ENCODE measurements around the gene RABL6.
A peak's percentile ranks its signal among the peaks of the same experiment; 100 is the strongest.
"Not testable (repeated sequence)": the region's sequence is repeated elsewhere in the genome, so short reads cannot be mapped to it uniquely, and the experiment has no call there.

The RABL6 gene

DNA sequence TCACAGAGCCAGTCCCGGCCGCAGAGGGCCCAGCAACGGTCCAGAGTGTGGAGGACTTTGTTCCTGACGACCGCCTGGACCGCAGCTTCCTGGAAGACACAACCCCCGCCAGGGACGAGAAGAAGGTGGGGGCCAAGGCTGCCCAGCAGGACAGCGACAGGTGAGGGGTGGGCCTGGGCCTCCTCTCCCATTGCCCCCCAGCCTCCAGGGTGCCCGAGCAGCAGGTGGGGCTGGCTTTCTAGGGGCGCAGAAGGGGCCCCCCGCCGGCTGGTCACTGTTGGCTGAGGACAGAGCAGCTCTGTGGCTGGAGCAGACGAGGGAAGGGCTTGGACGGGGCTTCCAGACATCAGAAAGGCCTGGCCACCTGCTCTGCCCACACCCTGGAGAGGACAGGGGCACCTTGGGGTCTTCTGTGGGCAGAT lies 30.1 kb downstream of the RABL6 start:
- not testable (repeated sequence) for DNase-seq

DNA sequence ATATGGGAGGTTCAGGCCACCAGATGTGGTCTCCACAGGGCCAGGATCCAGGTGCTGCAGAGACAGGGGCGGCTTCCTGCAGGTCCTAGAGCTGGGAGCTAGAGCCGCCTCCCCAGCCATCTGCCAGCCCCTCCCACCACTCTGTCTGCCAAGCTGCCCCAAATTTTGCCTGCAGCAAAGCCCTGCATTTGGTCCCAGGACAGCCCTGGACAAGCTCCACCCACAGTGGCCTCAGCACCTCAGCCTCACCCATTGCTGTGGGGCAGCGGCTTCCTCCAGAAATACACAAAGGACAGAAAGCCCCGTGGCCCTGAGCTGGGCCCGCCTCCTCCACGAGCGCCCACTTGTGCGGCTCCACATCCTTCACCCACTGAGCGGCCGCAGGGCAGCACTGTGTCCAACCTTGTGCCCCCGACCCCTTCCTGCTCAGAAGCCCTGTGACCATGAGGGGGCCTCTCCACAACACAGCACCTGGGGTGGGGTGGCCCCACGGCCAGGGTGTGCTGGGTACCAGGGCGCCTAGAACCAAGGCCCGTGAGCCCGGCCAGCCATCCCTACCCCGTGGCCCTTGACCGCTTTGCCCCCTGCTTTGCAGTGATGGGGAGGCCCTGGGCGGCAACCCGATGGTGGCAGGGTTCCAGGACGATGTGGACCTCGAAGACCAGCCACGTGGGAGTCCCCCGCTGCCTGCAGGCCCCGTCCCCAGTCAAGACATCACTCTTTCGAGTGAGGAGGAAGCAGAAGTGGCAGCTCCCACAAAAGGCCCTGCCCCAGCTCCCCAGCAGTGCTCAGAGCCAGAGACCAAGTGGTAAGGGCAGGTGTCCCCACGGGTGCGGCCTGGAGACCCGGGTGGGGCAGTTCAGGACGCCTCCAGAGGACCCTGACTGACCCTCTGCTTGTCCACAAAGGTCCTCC lies 30.8 kb downstream of the RABL6 start:
- no peak for DNase-seq

DNA sequence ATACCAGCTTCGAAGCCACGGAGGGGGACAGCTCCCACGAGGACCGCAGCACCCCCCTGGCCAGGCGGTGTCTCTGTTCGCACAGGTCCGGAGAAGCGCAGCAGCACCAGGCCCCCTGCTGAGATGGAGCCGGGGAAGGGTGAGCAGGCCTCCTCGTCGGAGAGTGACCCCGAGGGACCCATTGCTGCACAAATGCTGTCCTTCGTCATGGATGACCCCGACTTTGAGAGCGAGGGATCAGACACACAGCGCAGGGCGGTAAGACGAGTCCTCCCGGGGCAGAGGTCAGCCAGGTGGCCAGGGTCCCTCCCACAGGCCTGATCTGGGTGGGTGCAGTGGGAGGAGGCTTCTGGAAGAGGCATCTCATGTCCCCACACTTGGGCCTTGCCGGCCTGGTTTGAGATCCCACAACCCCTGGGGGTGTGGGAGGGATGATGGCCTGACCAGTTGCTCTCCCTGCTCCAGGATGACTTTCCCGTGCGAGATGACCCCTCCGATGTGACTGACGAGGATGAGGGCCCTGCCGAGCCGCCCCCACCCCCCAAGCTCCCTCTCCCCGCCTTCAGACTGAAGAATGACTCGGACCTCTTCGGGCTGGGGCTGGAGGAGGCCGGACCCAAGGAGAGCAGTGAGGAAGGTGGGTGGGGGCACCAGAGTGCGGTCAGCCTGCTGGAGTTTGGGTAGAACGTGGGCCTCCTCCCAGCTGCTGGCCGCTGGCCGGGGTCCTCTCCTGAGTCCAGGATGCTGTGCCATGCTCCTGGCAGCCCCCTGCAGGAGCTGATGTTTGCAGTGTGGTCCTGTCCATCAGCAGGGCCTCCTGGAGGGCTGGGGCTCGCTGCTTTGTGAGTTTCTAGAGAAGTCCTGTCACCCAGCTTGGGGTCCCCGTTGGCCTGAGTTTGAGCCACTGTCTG lies 31.7 kb downstream of the RABL6 start:
- no peak for DNase-seq

DNA sequence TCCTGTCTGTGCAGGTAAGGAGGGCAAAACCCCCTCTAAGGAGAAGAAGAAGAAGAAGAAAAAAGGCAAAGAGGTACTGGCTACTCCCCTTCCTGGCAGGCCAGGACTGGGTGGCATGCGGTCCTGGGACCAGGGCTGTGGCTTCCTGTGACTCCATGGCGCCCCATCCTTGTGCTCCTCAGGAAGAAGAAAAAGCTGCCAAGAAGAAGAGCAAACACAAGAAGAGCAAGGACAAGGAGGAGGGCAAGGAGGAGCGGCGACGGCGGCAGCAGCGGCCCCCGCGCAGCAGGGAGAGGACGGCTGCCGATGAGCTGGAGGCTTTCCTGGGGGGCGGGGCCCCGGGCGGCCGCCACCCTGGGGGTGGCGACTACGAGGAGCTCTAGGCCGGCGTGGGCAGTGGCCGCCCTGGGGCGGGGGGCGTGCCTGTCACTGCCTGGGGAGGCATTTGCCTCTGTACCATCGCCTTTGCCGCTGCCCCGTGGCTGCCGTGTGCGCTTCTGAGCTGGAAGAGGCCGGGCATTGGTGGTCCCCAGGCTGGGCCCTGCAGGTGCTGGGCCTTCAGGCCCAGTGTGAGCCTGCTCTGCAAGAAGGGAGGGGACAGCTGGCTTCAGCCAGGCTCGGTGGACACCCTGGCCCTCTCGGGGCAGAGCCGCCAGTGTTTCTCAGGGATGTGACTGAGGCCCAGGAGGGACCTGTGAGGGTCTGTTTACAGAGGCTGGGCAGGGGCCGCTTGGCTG lies 32.6 kb downstream of the RABL6 start:
- no peak for DNase-seq

DNA sequence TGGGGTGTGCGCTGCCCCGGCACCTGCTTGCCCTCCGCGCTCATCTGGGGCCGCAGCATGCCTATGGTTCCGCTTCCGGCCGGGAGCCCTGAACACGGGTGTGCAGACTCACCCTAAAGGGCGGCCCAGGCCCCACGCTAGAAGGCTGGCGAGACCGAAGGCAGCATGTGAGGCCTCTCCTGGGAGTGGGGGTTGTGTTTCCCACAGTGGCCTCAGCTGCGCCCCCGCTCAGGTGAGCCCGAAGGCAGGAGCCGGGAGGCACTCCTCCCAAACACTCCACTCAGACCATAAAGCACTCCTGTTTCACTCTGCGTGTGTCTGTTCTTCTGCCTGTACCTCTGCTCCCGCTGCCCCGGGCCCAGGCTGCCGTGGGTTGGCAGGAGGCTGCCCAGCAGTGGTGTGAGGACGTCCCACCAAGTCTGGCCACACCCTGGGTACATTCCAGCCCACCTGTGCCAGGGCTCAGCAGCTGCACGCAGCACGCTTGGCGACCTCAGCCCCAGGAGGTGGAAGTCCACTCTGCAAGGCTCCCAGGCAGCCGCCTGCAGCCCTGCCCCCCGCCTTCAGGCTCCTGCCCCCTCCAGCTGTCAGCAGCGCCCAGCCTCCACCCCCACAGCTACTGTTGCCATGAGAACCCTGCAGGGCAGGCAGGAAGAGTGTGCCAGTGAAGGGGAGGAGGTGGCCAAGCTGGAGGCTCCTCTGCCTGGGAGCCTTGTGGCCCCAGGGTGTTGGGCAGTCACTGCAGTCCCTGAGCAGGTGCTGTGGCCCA lies 33.3 kb downstream of the RABL6 start:
- DNase-seq, result peak; percentile 85

DNA sequence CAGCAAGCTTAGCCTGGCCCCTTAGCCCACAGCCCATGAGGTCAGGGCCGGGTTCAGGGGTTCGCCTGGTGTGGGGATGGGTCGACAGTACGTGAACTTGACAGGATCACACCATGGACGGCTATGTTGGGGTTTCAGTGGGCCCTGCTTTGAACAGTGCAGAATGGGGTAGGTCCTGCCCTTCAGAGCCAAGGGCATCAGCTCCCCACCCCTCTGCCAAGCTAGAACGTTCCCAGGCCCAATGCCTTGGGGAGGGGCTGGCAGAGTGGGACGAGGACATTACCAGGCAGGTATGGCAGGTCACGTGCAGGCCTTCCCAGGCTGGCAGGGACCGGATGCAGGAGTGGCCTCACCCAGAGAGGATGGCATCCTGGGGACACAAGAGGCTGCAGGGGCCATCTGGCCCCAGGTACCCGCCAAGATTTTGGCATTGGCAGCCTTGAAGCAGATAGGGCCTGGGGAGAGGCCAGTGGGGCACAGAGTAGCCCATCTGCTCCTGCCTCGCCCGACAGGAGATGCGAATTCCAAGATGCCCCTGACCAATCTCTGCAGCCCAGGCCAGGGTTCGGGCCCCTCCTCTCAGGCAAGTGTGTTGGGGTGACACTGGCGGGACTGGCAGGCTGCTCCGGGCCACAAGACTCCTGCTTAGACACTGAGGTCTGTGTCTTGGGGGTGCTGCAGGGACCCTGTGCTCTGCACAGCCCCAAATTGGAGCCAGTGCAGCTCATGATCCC lies 34.1 kb downstream of the RABL6 start:
- peak; percentile 74 for DNase-seq

DNA sequence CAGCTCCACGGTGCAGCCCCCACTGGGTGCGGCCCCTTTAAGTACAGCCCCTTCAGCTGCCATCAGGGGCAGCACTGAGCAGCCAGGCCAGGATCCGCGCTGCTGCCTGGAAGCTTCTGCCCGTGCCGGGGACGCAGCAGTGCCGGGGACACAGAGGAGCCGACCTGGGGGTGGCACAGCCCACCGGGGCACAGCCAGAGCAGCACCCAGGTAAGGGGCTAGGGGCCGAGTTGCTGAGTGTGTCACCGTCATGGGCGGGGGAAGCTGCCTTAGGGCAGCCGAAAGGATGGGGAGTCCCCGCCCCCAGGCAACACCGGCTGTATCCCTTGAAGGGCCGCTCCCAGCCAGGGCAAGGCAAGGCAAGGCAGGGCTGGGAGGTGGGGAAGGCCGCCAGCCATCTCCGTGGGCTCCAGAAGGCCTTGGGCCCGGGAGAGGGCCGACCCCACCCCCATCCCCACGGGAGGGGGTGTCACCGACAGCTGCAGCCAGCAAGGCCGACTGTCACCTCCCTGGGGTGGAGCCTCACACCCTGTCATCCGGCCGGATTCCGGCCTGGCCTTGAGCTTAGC lies 34.7 kb downstream of the RABL6 start, which contains the start of gene AJM1:
TSS of gene AJM1 (plus strand) at position 99 of the 569 bp plus-strand sequence. CDS start 1,937 bp downstream, outside the sequence.
- DNase-seq, result not testable (repeated sequence)

DNA sequence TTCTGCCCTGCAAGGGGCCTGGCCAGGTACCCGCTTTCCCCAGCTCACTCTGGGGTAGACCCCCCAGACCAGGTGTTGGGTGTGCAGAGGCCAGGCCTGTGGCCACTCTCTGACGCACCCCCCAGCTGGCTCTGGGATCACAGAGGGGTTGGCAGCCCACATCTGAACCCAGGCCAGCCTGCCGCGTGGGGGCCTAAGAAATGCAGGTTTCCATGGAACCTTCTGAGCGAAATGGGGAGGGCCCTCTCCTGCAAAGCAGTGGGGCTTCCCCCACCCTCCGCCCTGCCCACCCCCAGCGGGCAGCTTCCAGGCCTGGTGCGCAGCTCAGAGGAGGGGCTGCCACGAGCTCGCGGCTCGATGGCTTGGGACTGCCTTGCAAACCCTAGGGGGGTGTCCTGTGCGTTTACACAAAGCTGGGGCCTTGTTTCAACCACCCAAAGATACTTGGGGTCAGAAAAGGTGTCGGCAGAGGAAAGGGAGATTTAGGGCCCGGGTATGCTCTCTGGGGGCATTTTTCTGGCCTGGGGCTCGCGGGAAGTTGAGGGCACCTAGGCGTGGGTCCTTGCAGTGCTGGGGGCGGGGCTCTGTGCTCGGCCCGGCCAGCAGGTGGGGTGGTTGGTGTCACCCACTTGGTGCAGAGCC lies 35.5 kb downstream of the RABL6 start:
- DNase-seq, result not testable (repeated sequence)

DNA sequence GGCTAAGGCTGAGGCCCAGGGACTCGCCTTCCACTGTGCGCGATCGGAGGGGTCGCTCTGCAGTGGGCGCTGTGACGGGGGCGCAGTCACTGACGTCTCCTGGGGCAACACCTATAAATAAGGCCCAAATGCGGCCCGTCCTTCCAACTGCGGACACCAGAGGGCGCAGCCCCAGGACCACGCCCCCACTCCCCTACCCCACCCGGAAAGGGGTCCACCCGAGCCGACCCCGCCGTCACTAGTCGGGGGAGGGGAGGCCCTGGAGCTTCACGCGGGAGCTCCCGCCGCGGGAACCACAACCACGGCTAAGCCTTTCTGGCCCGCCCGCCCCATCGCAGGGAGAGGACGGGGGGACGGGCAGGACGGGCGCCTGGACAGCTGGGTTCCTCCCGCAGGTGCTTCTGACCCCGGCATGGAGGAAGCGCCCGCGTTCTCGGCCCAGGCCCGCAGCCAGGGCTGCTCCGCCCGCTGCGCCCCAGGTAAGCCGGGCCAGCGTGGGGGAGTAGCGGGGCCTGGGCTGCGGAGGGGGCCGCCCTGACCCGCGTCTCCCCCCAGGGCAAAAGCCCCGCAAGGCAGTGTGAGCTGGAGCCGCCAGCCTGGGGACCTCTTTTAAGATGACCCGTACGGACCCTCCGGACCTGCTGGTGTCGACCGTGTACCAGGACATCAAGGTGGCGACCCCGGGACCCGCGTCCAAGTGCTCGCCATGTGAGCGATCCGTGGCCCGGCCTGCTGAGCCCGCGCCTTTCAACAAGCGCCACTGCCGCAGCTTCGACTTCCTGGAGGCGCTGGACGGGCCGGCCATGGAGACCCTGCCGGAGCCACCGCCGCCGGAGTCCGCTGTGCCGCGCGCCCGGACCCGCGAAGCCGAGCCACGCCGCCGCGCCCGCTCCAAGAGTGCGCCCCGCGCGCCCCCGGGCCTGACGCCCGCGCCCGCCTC lies 36.3 kb downstream of the RABL6 start:
- DNase-seq, result not testable (repeated sequence)

DNA sequence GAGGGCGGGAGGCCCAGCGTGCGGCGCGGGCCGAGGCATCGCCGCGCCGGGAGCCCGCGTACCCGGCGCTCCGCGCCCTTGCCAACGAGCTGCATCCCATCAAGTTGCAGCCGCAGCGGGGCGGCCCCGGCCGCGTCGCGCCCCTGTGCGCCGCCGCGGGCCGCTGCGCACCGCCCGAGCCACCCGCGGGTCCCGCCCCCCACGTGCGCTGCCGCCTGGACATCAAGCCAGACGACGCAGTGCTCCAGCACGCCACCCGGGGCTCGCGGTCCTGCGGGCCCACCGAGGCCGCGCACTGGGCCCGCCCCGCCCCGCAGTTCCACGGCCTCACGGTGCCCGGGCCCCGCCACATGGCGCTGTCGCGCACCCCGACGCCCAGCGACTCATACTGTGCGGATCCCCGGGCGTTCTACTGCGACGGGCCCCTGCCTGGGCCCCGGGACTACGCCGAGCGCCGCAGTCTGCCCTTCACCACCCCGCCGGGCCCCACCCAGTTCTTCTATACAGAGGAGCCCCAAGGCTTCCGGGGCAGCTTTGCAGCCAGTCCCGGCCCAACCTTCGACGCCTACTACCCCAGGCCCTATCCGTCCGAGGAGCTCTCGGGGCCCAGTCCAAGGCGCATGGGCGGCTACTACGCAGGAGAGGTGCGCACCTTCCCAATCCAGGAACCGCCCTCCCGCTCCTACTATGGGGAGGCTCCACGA lies 37.2 kb downstream of the RABL6 start:
- no peak for DNase-seq

DNA sequence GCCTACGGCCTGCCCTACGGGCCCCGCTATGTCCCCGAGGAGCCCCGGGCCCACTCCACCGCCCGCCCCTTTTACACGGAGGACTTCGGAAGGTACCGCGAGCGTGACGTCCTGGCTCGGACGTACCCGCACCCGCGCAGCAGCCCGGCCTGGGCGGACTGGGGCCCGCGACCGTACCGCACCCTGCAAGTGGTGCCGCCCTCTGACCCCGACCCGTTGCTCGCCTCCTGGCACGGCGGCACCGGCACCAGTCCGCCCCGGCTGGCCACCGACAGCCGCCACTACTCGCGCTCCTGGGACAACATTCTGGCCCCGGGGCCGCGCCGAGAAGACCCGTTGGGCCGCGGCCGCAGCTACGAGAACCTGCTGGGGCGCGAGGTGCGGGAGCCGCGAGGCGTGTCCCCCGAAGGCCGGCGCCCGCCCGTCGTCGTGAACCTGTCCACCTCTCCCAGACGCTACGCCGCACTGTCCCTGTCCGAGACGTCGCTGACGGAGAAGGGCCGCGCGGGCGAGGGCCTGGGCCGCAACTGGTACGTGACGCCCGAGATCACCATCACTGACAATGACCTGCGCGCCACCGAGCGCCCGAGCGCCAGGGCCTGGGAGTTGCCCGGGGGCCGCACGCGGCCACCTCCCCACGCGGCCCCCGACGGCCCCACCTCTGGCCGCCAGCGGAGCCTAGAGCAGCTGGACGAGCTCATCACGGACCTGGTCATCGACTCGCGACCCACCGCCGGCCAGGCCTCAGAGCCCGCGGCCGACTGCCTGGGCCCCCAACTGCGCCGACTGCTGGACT lies 37.9 kb downstream of the RABL6 start:
- DNase-seq, result no peak

DNA sequence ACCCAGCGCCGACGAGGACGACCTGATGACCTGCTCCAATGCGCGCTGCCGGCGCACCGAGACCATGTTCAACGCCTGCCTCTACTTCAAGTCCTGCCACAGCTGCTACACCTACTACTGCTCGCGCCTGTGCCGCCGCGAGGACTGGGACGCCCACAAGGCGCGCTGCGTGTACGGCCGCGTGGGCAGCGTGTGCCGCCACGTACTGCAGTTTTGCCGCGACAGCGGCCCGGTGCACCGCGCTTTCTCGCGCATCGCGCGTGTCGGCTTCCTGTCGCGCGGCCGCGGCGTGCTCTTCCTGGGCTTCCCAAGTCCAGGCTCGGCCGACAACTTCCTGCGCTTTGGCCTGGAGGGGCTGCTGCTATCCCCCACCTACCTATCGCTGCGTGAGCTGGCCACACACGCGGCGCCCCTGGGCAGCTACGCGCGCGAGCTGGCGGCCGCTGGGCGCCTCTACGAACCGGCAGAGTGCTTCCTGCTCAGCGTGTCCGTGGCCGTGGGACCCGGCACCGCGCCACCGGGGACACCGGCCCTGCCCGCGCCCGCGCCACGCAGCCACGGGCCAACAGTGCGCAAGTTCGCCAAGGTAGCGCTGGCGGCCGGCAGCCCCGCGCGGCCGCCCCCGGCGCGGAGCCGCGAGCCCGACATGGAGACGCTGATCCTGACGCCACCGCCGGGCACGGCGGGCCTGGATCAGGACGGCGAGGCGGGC lies 38.8 kb downstream of the RABL6 start:
- no peak for DNase-seq

DNA sequence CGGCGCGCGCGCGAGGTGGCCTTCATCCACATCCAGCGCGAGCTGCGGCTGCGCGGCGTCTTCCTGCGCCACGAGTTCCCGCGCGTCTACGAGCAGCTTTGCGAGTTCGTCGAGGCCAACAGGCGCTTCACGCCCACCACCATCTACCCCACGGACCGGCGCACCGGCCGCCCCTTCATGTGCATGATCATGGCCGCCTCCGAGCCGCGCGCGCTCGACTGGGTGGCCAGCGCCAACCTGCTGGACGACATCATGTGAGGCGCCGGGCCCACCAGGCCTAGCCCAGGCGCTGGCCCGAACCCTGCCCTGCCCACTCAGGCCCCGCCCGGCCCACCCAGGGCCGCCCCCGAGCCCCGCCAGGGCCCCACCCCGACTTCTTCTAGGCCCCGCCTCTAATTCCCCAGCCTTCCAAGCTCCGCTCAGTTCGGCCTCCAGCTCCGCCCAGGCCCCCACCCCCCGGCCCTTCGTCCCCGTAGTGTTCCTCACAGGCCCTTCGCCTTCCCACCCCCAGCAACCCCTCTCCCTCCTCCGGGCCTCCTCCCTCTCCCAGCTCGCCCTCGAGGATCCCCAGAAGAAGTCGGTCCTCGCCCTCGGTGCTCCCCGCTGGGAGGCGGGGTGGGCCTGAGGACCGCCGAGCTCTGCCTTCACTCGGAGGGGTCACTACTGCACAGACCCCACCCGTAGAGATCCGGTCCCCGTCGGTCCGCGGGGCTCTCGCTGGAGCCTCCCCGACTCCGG lies 39.5 kb downstream of the RABL6 start:
- no peak for DNase-seq

DNA sequence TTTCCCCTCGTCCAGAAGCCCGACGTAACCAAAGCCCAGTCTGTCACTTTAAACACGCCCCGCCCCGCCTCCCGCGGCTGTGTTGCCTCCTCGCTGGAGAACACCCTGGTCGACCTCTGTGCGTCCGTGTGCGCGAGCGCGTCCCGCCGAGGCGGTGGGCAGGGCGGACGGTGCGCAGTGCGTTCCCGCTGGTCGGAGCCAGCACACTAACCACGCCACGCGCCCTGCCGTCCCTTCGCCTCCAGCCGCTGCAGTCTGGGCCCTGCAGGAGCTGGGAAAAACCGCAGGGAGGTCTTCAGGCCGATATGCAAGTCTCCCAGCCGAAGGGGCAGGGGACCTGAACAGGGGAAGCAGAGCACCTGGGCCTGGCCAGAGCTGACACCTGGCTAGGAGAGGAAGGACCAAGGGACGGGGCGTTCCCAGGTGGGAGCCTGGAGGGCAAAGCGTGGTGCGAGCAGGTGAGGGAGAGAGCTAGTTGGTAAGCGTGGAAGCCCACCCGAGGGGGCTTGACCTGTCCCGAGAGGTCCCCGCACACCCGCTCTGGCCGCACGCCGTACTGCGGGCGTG lies 40.2 kb downstream of the RABL6 start:
- no peak for DNase-seq

DNA sequence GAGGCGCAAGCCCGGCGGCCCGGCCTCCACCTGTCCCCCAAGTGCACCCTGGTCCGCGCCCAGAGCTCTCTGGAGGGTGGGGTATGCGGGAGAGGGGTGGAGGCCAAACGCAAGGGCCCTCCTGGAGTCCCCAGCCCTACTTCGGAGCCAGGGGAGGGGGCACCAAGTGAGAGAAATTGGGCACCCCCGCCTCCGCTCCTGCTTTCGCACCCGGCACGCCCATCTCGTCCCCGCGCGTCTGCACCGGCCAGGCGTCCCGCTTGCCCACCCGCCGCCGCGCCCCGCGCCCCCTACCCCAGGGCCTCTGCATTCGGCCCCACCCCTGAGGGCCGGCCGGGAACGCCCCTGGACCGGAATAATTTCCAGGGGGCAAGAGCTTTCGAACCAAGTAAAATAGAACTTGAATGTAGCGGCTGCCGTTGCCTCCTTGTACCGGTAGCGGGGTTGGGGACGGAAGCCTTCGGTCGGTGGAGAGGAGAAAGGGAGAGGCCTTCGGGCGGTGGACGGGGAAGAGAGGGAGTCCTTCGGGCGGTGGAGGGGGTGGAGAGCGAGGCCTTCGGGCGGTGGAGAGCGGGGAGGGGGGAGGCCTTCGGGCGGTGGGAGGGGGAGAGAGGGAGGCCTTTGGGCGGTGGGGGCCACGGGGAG lies 40.8 kb downstream of the RABL6 start:
- no peak for DNase-seq

Measured in DMS 273 treated with DMSO at 0.1 percent for 48 hours (cell line).